B cell (primary cell): ENCODE results near the gene PCDHGA8. TPM values are rescaled to one million over a fixed set of nuclear protein-coding genes. Genes with fewer than 3 reads are reported as not detected.

ENCODE experiments used
- ATAC-seq: fragments of 200-7000 bp; cut with Tn5 transposase; one replicate; pipeline ENCODE4 v1.10.0; 2021; ENCODE audit warnings: low read depth, mild to moderate bottlenecking, moderate number of reproducible peaks, moderate library complexity
- CTCF ChIA-PET: fragments of 350-600 bp; sonication (Branson Sonifier 250); formaldehyde crosslinking; loops from one replicate; lab custom pipeline; 2021; ENCODE audit warnings: antibody characterized with exemption, inconsistent platforms; lab: Charles Lee
- POLR2A ChIA-PET: fragments of 350-600 bp; sonication (Branson Sonifier 250); formaldehyde crosslinking; loops from one replicate; lab custom pipeline; 2021; ENCODE audit warnings: antibody characterized with exemption; lab: Charles Lee
- DNase-seq: peaks from one replicate; pipeline ENCODE4 v3.0.0; 2013
- H2AFZ ChIP-seq: 2 replicates; pipeline ENCODE4 v1.6.1; 2012; ENCODE audit warnings: mild to moderate bottlenecking, low read depth, low read length; ENCODE audit not compliant: insufficient read depth, poor library complexity, severe bottlenecking
- H3K27ac ChIP-seq, 2 donors: 1 replicate in 1 of 2; 2 replicates in 1 of 2; pipeline ENCODE4 v1.5.1; 2012 to 2013; ENCODE audit warnings: low read length in 2 of 2, mild to moderate bottlenecking in 2 of 2, moderate library complexity in 1 of 2
- H3K27me3 ChIP-seq, 4 experiments: fragments of 200-600 bp in 1 of 4; sonication (generic) in 1 of 4; replicated peaks in 1 of 4; 1 replicate in 2 of 4; 2 replicates in 2 of 4; pipeline versions ENCODE4 v1.6.1 to v1.7.0; 2013 to 2016; ENCODE audit warnings: low read length in 3 of 4, mild to moderate bottlenecking in 2 of 4, mixed read lengths in 1 of 4, moderate library complexity in 1 of 4; ENCODE audit not compliant: insufficient read depth in 4 of 4, control insufficient read depth in 3 of 4; ENCODE audit errors: control extremely low read depth in 1 of 4
- H3K36me3 ChIP-seq, 2 experiments: replicated peaks in 1 of 2; 1 replicate in 1 of 2; 2 replicates in 1 of 2; pipeline versions ENCODE4 v1.6.1 to v1.7.1; 2013; ENCODE audit warnings: low read length in 1 of 2; ENCODE audit not compliant: insufficient read depth in 2 of 2, control insufficient read depth in 1 of 2; ENCODE audit errors: control extremely low read depth in 1 of 2, extremely low read depth in 1 of 2
- H3K4me1 ChIP-seq, 2 donors: fragments of 200-600 bp in 1 of 2; sonication (generic) in 1 of 2; 1 replicate in 1 of 2; 2 replicates in 1 of 2; pipeline versions ENCODE4 v1.5.1 to v1.6.1; 2013 to 2017; ENCODE audit warnings: low read length in 2 of 2; ENCODE audit not compliant: control insufficient read depth in 2 of 2, insufficient read depth in 2 of 2
- H3K4me2 ChIP-seq: replicated peaks from 2 replicates; pipeline ENCODE3; 2012; ENCODE audit warnings: mild to moderate bottlenecking, low read depth, low read length; ENCODE audit not compliant: poor library complexity, severe bottlenecking
- H3K4me3 ChIP-seq, 5 experiments: fragments of 200-600 bp in 1 of 5; sonication (generic) in 1 of 5; 1 replicate in 3 of 5; 2 replicates in 2 of 5; pipeline versions ENCODE4 v1.5.1 to v1.7.0; 2011 to 2016; ENCODE audit warnings: low read length in 4 of 5, mild to moderate bottlenecking in 4 of 5, low read depth in 2 of 5, control low read depth in 1 of 5, moderate library complexity in 1 of 5; ENCODE audit not compliant: insufficient read depth in 1 of 5; ENCODE audit errors: control extremely low read depth in 1 of 5, extremely low read depth in 1 of 5
- H3K79me2 ChIP-seq: fragments of 200-600 bp; sonication (generic); one replicate; pipeline ENCODE4 v1.6.0; 2016; ENCODE audit warnings: low read length; ENCODE audit not compliant: control insufficient read depth, insufficient read depth
- H3K9ac ChIP-seq: fragments of 200-600 bp; sonication (generic); 2 replicates; pipeline ENCODE4 v1.6.1; 2017; ENCODE audit warnings: mild to moderate bottlenecking, low read length, moderate library complexity
- H3K9me3 ChIP-seq, 3 donors: one replicate each; pipeline versions ENCODE4 v1.6.1 to v1.7.1; 2013; ENCODE audit warnings: low read length in 2 of 3; ENCODE audit not compliant: control insufficient read depth in 2 of 3, insufficient read depth in 1 of 3; ENCODE audit errors: control extremely low read depth in 1 of 3
- H4K20me1 ChIP-seq: 2 replicates; pipeline ENCODE4 v1.6.0; 2012; ENCODE audit warnings: mild to moderate bottlenecking, low read length; ENCODE audit not compliant: insufficient read depth, control insufficient read depth, poor library complexity, severe bottlenecking
- H3K27ac Mint-ChIP-seq: one replicate; pipeline ENCODE4 v1.8.0; 2021; ENCODE audit warnings: mixed read lengths
- H3K27me3 Mint-ChIP-seq: one replicate; pipeline ENCODE4 v1.8.0; 2021; ENCODE audit warnings: mixed read lengths
- H3K4me1 Mint-ChIP-seq: one replicate; pipeline ENCODE4 v1.8.0; 2021; ENCODE audit warnings: mixed read lengths
- H3K4me3 Mint-ChIP-seq: one replicate; pipeline ENCODE4 v1.8.0; 2021; ENCODE audit warnings: mixed read lengths
- H3K9me3 Mint-ChIP-seq: one replicate; pipeline ENCODE4 v1.8.0; 2022; ENCODE audit warnings: mixed read lengths; ENCODE audit not compliant: insufficient read depth
- EZH2 ChIP-seq: IDR thresholded peaks from 2 replicates; pipeline ENCODE4 v1.6.1; 2012; ENCODE audit warnings: borderline replicate concordance, low read depth, mild to moderate bottlenecking, moderate library complexity, low read length; ENCODE audit not compliant: insufficient read depth, poor library complexity, severe bottlenecking
- WGBS: methylation state at CpG from one replicate; pipeline ENCODE4 v1.1.5; 2013; ENCODE audit warnings: missing lambda C conversion rate; ENCODE audit not compliant: insufficient coverage; 5-methylcytosine and 5-hydroxymethylcytosine counted together
- intact Hi-C: fragments of 100-400 bp; cut with micrococcal nuclease; formaldehyde crosslinking; loops from one replicate; pipeline ENCODE4 v1.10.0; 2022
- polyA plus RNA-seq: library from polyadenylated mRNA; depleted of rRNA; stranded (reverse); fragments of >200 nt; gene quantifications from 2 replicates; pipeline ENCODE4 v1.2.3, GENCODE V29; 2012
- total RNA-seq, 2 donors: library from RNA; stranded (reverse); fragments of 120-200 nt in 1 of 2; gene quantifications; 1 replicate in 1 of 2; 2 replicates in 1 of 2; pipeline versions ENCODE4 v1.2.3 to v1.2.4, GENCODE V29; 2013 to 2022
- TF ChIP-seq, protein P1 (sequence below): fragments of 200-600 bp; IDR thresholded peaks from one replicate; pipeline ENCODE4 v1.8.0; 2022; ENCODE audit warnings: antibody characterized with exemption, mild to moderate bottlenecking

Gene PCDHGA8
- total and polyA plus RNA-seq, 2 donors (not counting 1 experiment from before 2014, with no cell fraction given) = 0.21 to 1.2 TPM

DNA sequence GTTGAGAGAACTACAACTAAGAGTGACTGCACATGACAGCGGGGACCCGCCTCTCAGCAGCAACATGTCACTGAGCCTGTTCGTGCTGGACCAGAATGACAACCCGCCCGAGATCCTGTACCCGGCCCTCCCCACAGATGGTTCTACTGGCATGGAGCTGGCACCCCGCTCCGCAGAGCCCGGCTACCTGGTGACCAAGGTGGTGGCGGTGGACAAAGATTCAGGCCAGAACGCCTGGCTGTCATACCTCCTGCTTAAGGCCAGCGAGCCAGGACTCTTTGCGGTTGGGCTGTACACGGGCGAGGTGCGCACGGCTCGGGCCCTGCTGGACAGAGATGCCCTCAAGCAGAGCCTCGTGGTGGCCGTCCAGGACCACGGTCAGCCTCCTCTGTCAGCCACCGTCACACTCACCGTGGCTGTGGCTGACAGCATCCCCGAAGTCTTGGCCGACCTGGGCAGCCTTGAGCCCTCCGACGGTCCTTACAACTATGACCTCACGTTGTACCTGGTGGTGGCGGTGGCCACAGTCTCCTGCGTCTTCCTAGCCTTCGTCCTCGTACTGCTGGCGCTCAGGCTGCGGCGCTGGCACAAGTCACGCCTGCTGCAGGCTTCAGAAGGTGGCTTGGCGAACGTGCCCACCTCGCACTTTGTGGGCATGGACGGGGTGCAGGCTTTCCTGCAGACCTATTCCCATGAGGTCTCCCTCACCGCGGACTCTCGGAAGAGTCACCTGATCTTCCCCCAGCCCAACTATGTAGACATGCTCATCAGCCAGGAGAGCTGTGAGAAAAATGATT lies 7.8 kb upstream of the PCDHGA8 start:
- intact Hi-C loops = no loop called here
- H3K4me1 Mint-ChIP-seq = peaks cover 3% of the 10 kb centered on the region
- no peak overlapping the region for H3K4me3 Mint-ChIP-seq
- H2AFZ ChIP-seq = no peak overlapping the region
- H3K79me2 ChIP-seq = no peaks in the 10 kb centered on the region
- no peak overlapping the region for H3K9ac ChIP-seq
- no peaks in the 10 kb centered on the region for H4K20me1 ChIP-seq
- no peak overlapping the region for H3K27ac Mint-ChIP-seq
- ATAC-seq (no peak), DNase-seq (no peak)
- 56% methylated on average over 40 of the region's 43 CpGs for WGBS
- H3K9me3 ChIP-seq = peaks cover 6 to 45% (median 23%) of the 10 kb centered on the region in 3 donors
- H3K36me3 ChIP-seq = no peaks in the 10 kb centered on the region
- H3K4me3 ChIP-seq = no peak overlapping the region
- ChIA-PET CTCF (no interaction called here), POLR2A (no interaction called here)
- no peaks in the 10 kb centered on the region for H3K4me1 ChIP-seq
- H3K9me3 Mint-ChIP-seq = peaks cover 9% of the 10 kb centered on the region
- no peak overlapping the region for H3K27ac ChIP-seq
- peaks cover 0 to 56% (median 34%) of the 10 kb centered on the region in 4 experiments for H3K27me3 ChIP-seq
- TF ChIP-seq, protein P1, sequence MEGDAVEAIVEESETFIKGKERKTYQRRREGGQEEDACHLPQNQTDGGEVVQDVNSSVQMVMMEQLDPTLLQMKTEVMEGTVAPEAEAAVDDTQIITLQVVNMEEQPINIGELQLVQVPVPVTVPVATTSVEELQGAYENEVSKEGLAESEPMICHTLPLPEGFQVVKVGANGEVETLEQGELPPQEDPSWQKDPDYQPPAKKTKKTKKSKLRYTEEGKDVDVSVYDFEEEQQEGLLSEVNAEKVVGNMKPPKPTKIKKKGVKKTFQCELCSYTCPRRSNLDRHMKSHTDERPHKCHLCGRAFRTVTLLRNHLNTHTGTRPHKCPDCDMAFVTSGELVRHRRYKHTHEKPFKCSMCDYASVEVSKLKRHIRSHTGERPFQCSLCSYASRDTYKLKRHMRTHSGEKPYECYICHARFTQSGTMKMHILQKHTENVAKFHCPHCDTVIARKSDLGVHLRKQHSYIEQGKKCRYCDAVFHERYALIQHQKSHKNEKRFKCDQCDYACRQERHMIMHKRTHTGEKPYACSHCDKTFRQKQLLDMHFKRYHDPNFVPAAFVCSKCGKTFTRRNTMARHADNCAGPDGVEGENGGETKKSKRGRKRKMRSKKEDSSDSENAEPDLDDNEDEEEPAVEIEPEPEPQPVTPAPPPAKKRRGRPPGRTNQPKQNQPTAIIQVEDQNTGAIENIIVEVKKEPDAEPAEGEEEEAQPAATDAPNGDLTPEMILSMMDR = no peak
- TF ChIP-seq EZH2 = no peak
- H3K27me3 Mint-ChIP-seq = peaks cover 66% of the 10 kb centered on the region
- H3K4me2 ChIP-seq = no peak overlapping the region
